Activated CD8-positive, alpha-beta T cell treated with anti-CD3 and anti-CD28 coated beads, Interleukin-2, amount 10 ng/mL, durations not matched to agents 7 days and 5 days (primary cell): Measurements from ENCODE around the gene NOB1. TPM values are rescaled to one million over a fixed set of nuclear protein-coding genes. Genes with fewer than 3 reads are reported as not detected.
"Not testable (repeated sequence)": the region's sequence is repeated elsewhere in the genome, so short reads cannot be mapped to it uniquely, and the experiment has no call there.

Experiments
- ATAC-seq: fragments of 150-1000 bp; cut with Tn5 transposase; one replicate; pipeline ENCODE4 v1.10.0; 2021; ENCODE audit warnings: moderate library complexity
- CTCF ChIA-PET: fragments of 350-600 bp; sonication (Branson Sonifier 250); formaldehyde crosslinking; loops from one replicate; lab custom pipeline; 2021; ENCODE audit warnings: antibody characterized with exemption; lab: Charles Lee
- POLR2A ChIA-PET: fragments of 350-600 bp; sonication (Branson Sonifier 250); formaldehyde crosslinking; loops from one replicate; lab custom pipeline; 2021; ENCODE audit warnings: antibody characterized with exemption; lab: Charles Lee
- DNase-seq: peaks from one replicate; pipeline ENCODE4 v3.0.0-alpha.2; 2020
- H3K27ac Mint-ChIP-seq: one replicate; pipeline ENCODE4 v1.8.0; 2021; ENCODE audit warnings: mild to moderate bottlenecking, mixed read lengths
- H3K27me3 Mint-ChIP-seq: one replicate; pipeline ENCODE4 v1.8.0; 2021; ENCODE audit warnings: low read depth, mixed read lengths
- H3K36me3 Mint-ChIP-seq: one replicate; pipeline ENCODE4 v1.8.0; 2021; ENCODE audit warnings: low read depth, mixed read lengths
- H3K4me1 Mint-ChIP-seq: one replicate; pipeline ENCODE4 v1.8.0; 2021; ENCODE audit warnings: low read depth, mixed read lengths
- H3K4me3 Mint-ChIP-seq: one replicate; pipeline ENCODE4 v1.8.0; 2021; ENCODE audit warnings: mild to moderate bottlenecking, mixed read lengths
- H3K9me3 Mint-ChIP-seq: one replicate; pipeline ENCODE4 v1.8.0; 2022; ENCODE audit warnings: mixed read lengths; ENCODE audit not compliant: insufficient read depth
- total RNA-seq, 2 experiments: library from RNA; stranded (reverse); gene quantifications; one replicate each; pipeline ENCODE4 v1.2.3, GENCODE V29; 2021

NOB1 gene
- 10 to 100 TPM; 53.3 to 58.8 TPM for total RNA-seq

GRCh38 chr16:69754469-69755310, at the start of gene NOB1:
TSS of gene NOB1 (minus strand) at chr16:69754926. CDS start at chr16:69754910, 16 bp downstream.
- Mint-ChIP-seq H3K27me3 (no peaks in the 10 kb centered on the region), H3K36me3 (peaks cover 29% of the 10 kb centered on the region), H3K9me3 (no peaks in the 10 kb centered on the region), H3K4me3 (peak within 1 kb of the TSS; percentile 100), H3K4me1 (peaks cover 30% of the 10 kb centered on the region), H3K27ac (peak within 1 kb of the TSS; percentile 98)
- ChIA-PET POLR2A (interaction anchor here (0.6 to 2.6 kb wide), 15 partner anchors 8 to 561 kb away, joined by 3 to 35 read pairs (median 3); partner anchors contain the start of genes NQO1 and WWP2), CTCF (interaction anchor here (0.7 to 3.3 kb wide), 41 partner anchors 8 to 416 kb away, joined by 3 to 77 read pairs (median 4); partner anchors contain the start of genes COG8, NQO1 and WWP2)
- ATAC-seq (peak; percentile 99), DNase-seq (peak; percentile 97)

GRCh38 chr16:69804297-69804696, 49.6 kb upstream of the NOB1 start:
- H3K9me3 Mint-ChIP-seq: no peaks in the 10 kb centered on the region
- ATAC-seq (no peak), DNase-seq (no peak)
- ChIA-PET CTCF (no interaction called here), POLR2A (no interaction called here)
- H3K36me3 Mint-ChIP-seq: peaks cover 19% of the 10 kb centered on the region
- no peak overlapping the region for H3K27ac Mint-ChIP-seq
- no peaks in the 10 kb centered on the region for H3K4me1 Mint-ChIP-seq
- H3K27me3 Mint-ChIP-seq: no peaks in the 10 kb centered on the region
- no peak overlapping the region for H3K4me3 Mint-ChIP-seq

GRCh38 chr16:69799611-69800031, 44.9 kb upstream of the NOB1 start:
- DNase-seq (no peak), ATAC-seq (no peak)
- H3K4me3 Mint-ChIP-seq: no peak overlapping the region
- H3K9me3 Mint-ChIP-seq: no peaks in the 10 kb centered on the region
- H3K36me3 Mint-ChIP-seq: peaks cover 16% of the 10 kb centered on the region
- no peaks in the 10 kb centered on the region for H3K4me1 Mint-ChIP-seq
- CTCF ChIA-PET: no interaction called here
- POLR2A ChIA-PET: no interaction called here
- no peaks in the 10 kb centered on the region for H3K27me3 Mint-ChIP-seq
- H3K27ac Mint-ChIP-seq: no peak overlapping the region

GRCh38 chr16:69798466-69798865, 43.7 kb upstream of the NOB1 start:
- Mint-ChIP-seq H3K27ac (no peak overlapping the region), H3K36me3 (peaks cover 17% of the 10 kb centered on the region), H3K9me3 (no peaks in the 10 kb centered on the region), H3K4me3 (no peak overlapping the region), H3K27me3 (no peaks in the 10 kb centered on the region), H3K4me1 (no peaks in the 10 kb centered on the region)
- ChIA-PET CTCF (interaction anchor here (0.8 kb wide), 1 partner anchor 8 kb away, joined by 3 read pairs; no protein-coding TSS in a partner anchor), POLR2A (no interaction called here)
- no peak for DNase-seq
- ATAC-seq: no peak

DNA sequence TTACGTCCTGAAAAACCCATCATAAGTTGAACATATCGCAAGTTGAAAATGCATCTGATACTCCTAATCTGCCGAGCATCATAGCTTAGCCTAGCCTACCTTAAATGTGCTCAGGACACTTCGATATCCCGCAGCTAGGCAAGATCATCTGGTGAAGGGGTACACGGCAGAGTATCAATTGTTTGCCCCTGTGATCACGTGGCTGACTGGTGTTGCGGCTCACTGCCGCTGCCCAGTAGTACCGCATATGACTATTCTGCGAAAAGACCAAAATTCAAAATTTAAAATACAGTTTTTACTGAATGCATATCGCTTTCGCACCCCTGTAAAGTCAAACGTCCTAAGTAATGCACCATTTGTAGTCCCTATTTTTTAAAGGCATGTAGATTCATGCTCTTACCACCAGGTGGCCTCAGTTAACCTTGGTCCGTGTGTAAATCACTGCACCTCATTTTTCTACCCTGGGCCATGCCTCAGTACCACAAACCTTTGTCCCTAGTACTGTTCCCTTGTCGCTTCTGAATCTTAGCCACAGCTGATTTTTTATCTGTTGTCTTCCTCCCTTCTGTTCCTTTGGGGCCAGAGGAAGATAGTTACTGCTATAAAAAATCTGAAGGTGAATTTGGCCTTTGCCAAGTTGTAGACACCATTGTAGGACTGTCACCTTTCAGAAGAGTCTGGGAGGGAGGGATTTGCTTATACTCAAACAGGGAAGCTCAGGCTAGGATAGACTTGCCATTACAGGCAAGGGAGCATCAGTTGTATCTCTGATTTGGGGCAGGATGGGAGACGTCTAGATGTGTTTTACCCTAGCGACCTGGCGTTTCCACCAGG, 41.8 kb upstream of the NOB1 start:
- DNase-seq: peak; percentile 44
- no peak overlapping the region for H3K27ac Mint-ChIP-seq
- ChIA-PET POLR2A (no interaction called here), CTCF (interaction anchor here (0.6 to 4.1 kb wide), 11 partner anchors 8 to 866 kb away, joined by 3 to 23 read pairs (median 4); partner anchors contain the start of gene WWP2)
- ATAC-seq: peak; percentile 55
- no peaks in the 10 kb centered on the region for H3K9me3 Mint-ChIP-seq
- peaks cover 16% of the 10 kb centered on the region for H3K36me3 Mint-ChIP-seq
- no peaks in the 10 kb centered on the region for H3K27me3 Mint-ChIP-seq
- no peak overlapping the region for H3K4me3 Mint-ChIP-seq
- H3K4me1 Mint-ChIP-seq: no peaks in the 10 kb centered on the region

DNA sequence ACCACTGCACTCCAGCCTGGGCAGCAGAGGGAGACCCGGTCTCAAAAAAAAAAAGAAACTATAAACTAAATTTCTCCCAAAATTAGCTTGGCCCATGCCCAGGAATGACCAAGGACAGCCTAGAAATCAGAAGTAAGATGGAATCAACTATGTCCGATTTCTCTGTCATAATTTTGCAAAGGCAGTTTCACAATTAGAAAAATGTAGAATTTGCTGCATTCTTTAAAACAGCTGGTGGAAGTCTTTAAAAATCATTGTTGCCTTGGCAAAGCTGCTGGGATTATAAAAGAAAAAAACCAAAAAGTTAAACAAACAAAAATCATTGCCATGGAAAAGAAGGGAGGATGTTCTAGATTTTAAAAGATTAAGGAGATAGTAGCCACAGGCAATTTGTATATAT, 39.8 kb upstream of the NOB1 start:
- DNase-seq: no peak
- Mint-ChIP-seq H3K27me3 (no peaks in the 10 kb centered on the region), H3K36me3 (peaks cover 11% of the 10 kb centered on the region), H3K9me3 (no peaks in the 10 kb centered on the region), H3K27ac (no peak overlapping the region), H3K4me1 (no peaks in the 10 kb centered on the region), H3K4me3 (no peak overlapping the region)
- ChIA-PET CTCF (interaction anchor here (0.8 to 4.1 kb wide), 3 partner anchors 17 to 135 kb away, joined by 4 to 23 read pairs (median 5); no protein-coding TSS in a partner anchor), POLR2A (interaction anchor here (1.1 kb wide), 1 partner anchor 136 kb away, joined by 3 read pairs; no protein-coding TSS in a partner anchor)
- ATAC-seq: no peak

- POLR2A ChIA-PET: interaction anchor here (1.1 kb wide), 1 partner anchor 137 kb away, joined by 3 read pairs; no protein-coding TSS in a partner anchor
- Mint-ChIP-seq H3K4me1 (no peaks in the 10 kb centered on the region), H3K27ac (no peak overlapping the region), H3K36me3 (peaks cover 9% of the 10 kb centered on the region), H3K27me3 (no peaks in the 10 kb centered on the region), H3K4me3 (no peak overlapping the region), H3K9me3 (no peaks in the 10 kb centered on the region)
- ATAC-seq (no peak), DNase-seq (no peak)
- CTCF ChIA-PET: interaction anchor here (0.6 to 4.1 kb wide), 2 partner anchors 11 to 136 kb away, joined by 4 to 23 read pairs; no protein-coding TSS in a partner anchor
These were observed 38.8 kb upstream of the NOB1 start for GRCh38 chr16:69793526-69793925.

GRCh38 chr16:69791391-69791847, 36.7 kb upstream of the NOB1 start:
- CTCF ChIA-PET: interaction anchor here (1.3 to 2.0 kb wide), 2 partner anchors 82 to 138 kb away, joined by 3 to 5 read pairs; no protein-coding TSS in a partner anchor
- H3K9me3 Mint-ChIP-seq, POLR2A ChIA-PET, ATAC-seq, H3K27ac Mint-ChIP-seq, H3K4me1 Mint-ChIP-seq, DNase-seq, H3K4me3 Mint-ChIP-seq, H3K27me3 Mint-ChIP-seq: not testable (repeated sequence)
- H3K36me3 Mint-ChIP-seq: peaks cover 22% of the 10 kb centered on the region

DNA sequence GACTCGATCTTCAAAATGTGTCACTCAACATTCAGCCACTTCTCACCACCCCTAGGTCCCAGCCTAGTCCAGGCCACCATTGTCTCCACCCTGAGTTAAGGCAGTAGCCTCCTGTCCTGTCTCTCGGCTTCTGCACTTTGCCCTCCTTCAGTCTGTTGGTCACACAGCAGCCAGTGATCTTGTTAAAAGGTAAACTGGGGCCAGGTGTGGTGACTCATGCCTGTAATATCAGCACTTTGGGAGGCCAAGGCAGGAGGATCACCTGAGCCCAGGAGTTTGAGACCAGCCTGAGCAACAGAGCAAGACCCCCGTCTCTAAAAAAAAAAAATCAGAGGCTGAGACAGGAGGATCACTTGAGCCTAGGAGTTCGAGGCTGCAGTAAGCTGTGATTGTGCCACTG, 33.2 kb upstream of the NOB1 start:
- no peaks in the 10 kb centered on the region for H3K4me1 Mint-ChIP-seq
- H3K27ac Mint-ChIP-seq: no peak overlapping the region
- H3K4me3 Mint-ChIP-seq: no peak overlapping the region
- ATAC-seq (no peak), DNase-seq (no peak)
- no peaks in the 10 kb centered on the region for H3K27me3 Mint-ChIP-seq
- no peaks in the 10 kb centered on the region for H3K9me3 Mint-ChIP-seq
- ChIA-PET CTCF (interaction anchor here (1.2 to 1.6 kb wide), 2 partner anchors 8 to 9 kb away, joined by 3 to 4 read pairs; no protein-coding TSS in a partner anchor), POLR2A (no interaction called here)
- peaks cover 32% of the 10 kb centered on the region for H3K36me3 Mint-ChIP-seq

GRCh38 chr16:69784586-69784985, 29.9 kb upstream of the NOB1 start:
- H3K27ac Mint-ChIP-seq: no peak overlapping the region
- ChIA-PET POLR2A (interaction anchor here (1.0 kb wide), 1 partner anchor 30 kb away, joined by 3 read pairs; the partner anchor contains the start of gene NOB1), CTCF (interaction anchor here (1.3 kb wide), 1 partner anchor 12 kb away, joined by 5 read pairs; no protein-coding TSS in a partner anchor)
- ATAC-seq (no peak), DNase-seq (no peak)
- no peaks in the 10 kb centered on the region for H3K27me3 Mint-ChIP-seq
- no peaks in the 10 kb centered on the region for H3K9me3 Mint-ChIP-seq
- peaks cover 34% of the 10 kb centered on the region for H3K36me3 Mint-ChIP-seq
- H3K4me3 Mint-ChIP-seq: no peak overlapping the region
- peaks cover 6% of the 10 kb centered on the region for H3K4me1 Mint-ChIP-seq

GRCh38 chr16:69781118-69781517, 26.4 kb upstream of the NOB1 start:
- H3K36me3 Mint-ChIP-seq: peaks cover 22% of the 10 kb centered on the region
- H3K27me3 Mint-ChIP-seq: no peaks in the 10 kb centered on the region
- ATAC-seq: no peak
- DNase-seq: no peak
- no peak overlapping the region for H3K4me3 Mint-ChIP-seq
- ChIA-PET CTCF (no interaction called here), POLR2A (no interaction called here)
- peaks cover 6% of the 10 kb centered on the region for H3K4me1 Mint-ChIP-seq
- peak overlapping the region; percentile 37 for H3K27ac Mint-ChIP-seq
- peaks cover 2% of the 10 kb centered on the region for H3K9me3 Mint-ChIP-seq
